ENCODE results near the gene CCDC88C. TPM values are rescaled to one million over a fixed set of nuclear protein-coding genes. Genes with fewer than 3 reads are reported as not detected.

Gene CCDC88C
- total RNA-seq, 1 donor from 2014 or later: 68.0 TPM

- peaks cover 5% of the 10 kb centered on the region for H3K9me3 Mint-ChIP-seq (ENCODE audit: unreplicated experiment)
- peaks cover 2% of the 10 kb centered on the region for H3K27me3 Mint-ChIP-seq (ENCODE audit: unreplicated experiment)
- DNase-seq: no peak
- TF ChIP-seq CTCF (IDR thresholded peaks at IDR 0.05; ENCODE audit: partially characterized antibody, unreplicated experiment): no peak
- peaks cover 30% of the 10 kb centered on the region for H3K4me1 Mint-ChIP-seq (ENCODE audit: low read depth, unreplicated experiment)
- peaks cover 8% of the 10 kb centered on the region for H3K36me3 Mint-ChIP-seq (ENCODE audit: unreplicated experiment)
- H3K4me3 Mint-ChIP-seq (ENCODE audit: unreplicated experiment): no peak overlapping the region
- H3K27ac Mint-ChIP-seq (ENCODE audit: unreplicated experiment): no peak overlapping the region
Measured at GRCh38 chr14:91402771-91403600, 14.6 kb downstream of the CCDC88C start.

GRCh38 chr14:91402348-91402747 is 15.3 kb downstream of the CCDC88C start:
- Mint-ChIP-seq H3K36me3 (ENCODE audit: unreplicated experiment) (peaks cover 5% of the 10 kb centered on the region), H3K27ac (ENCODE audit: unreplicated experiment) (no peak overlapping the region), H3K27me3 (ENCODE audit: unreplicated experiment) (peaks cover 2% of the 10 kb centered on the region), H3K9me3 (ENCODE audit: unreplicated experiment) (peaks cover 5% of the 10 kb centered on the region), H3K4me1 (ENCODE audit: low read depth, unreplicated experiment) (peaks cover 34% of the 10 kb centered on the region), H3K4me3 (ENCODE audit: unreplicated experiment) (no peak overlapping the region)
- no peak for TF ChIP-seq CTCF (IDR thresholded peaks at IDR 0.05; ENCODE audit: partially characterized antibody, unreplicated experiment)
- DNase-seq: no peak

- no peak overlapping the region for H3K4me3 Mint-ChIP-seq (ENCODE audit: unreplicated experiment)
- no peak for DNase-seq
- peaks cover 32% of the 10 kb centered on the region for H3K4me1 Mint-ChIP-seq (ENCODE audit: low read depth, unreplicated experiment)
- H3K36me3 Mint-ChIP-seq (ENCODE audit: unreplicated experiment): no peaks in the 10 kb centered on the region
- peaks cover 5% of the 10 kb centered on the region for H3K9me3 Mint-ChIP-seq (ENCODE audit: unreplicated experiment)
- TF ChIP-seq CTCF (IDR thresholded peaks at IDR 0.05; ENCODE audit: partially characterized antibody, unreplicated experiment): no peak
- peaks cover 2% of the 10 kb centered on the region for H3K27me3 Mint-ChIP-seq (ENCODE audit: unreplicated experiment)
- H3K27ac Mint-ChIP-seq (ENCODE audit: unreplicated experiment): no peak overlapping the region
Measured at GRCh38 chr14:91401751-91402150, 15.9 kb downstream of the CCDC88C start.

- DNase-seq: no peak
- peaks cover 36% of the 10 kb centered on the region for H3K4me1 Mint-ChIP-seq (ENCODE audit: low read depth, unreplicated experiment)
- H3K9me3 Mint-ChIP-seq (ENCODE audit: unreplicated experiment): peaks cover 5% of the 10 kb centered on the region
- TF ChIP-seq CTCF (IDR thresholded peaks at IDR 0.05; ENCODE audit: partially characterized antibody, unreplicated experiment): no peak
- H3K27ac Mint-ChIP-seq (ENCODE audit: unreplicated experiment): no peak overlapping the region
- H3K4me3 Mint-ChIP-seq (ENCODE audit: unreplicated experiment): no peak overlapping the region
- peaks cover 3% of the 10 kb centered on the region for H3K27me3 Mint-ChIP-seq (ENCODE audit: unreplicated experiment)
- H3K36me3 Mint-ChIP-seq (ENCODE audit: unreplicated experiment): no peaks in the 10 kb centered on the region
Measured at GRCh38 chr14:91400696-91401095, 16.9 kb downstream of the CCDC88C start.

Measured in glutamatergic neuron (in vitro differentiated cells).